Kidney epithelial cell (primary cell): ENCODE data around the gene MINDY2. TPM values are rescaled to one million over a fixed set of nuclear protein-coding genes. Genes with fewer than 3 reads are reported as not detected.
"Not testable (repeated sequence)": the region's sequence is repeated elsewhere in the genome, so short reads cannot be mapped to it uniquely, and the experiment has no call there.

Experiments used
- DNase-seq: peaks from one replicate; pipeline ENCODE4 v3.0.0-alpha.2; 2010; ENCODE audit warnings: low read depth
- H3K27me3 ChIP-seq: 2 replicates; pipeline ENCODE4 v1.6.0; 2011; ENCODE audit warnings: low read length; ENCODE audit not compliant: control insufficient read depth, insufficient read depth
- H3K36me3 ChIP-seq: 2 replicates; pipeline ENCODE4 v1.5.1; 2011; ENCODE audit warnings: low read length; ENCODE audit not compliant: control insufficient read depth, insufficient read depth
- H3K4me3 ChIP-seq: 2 replicates; pipeline ENCODE4 v1.5.1; 2011; ENCODE audit warnings: low read depth, mild to moderate bottlenecking, control low read depth, low read length
- total RNA-seq: library from RNA; depleted of rRNA; stranded (reverse); fragments of >200 nt; gene quantifications from 2 replicates; pipeline ENCODE4 v1.2.3, GENCODE V29; 2015
- TF ChIP-seq, protein P1 (sequence below): IDR thresholded peaks from 2 replicates; pipeline ENCODE4 v1.5.1; 2011; ENCODE audit warnings: mild to moderate bottlenecking, moderate library complexity, low read length, control low read depth, inconsistent platforms; ENCODE audit not compliant: insufficient read depth, poor library complexity, severe bottlenecking

Gene MINDY2
- total RNA-seq, 1 donor from 2014 or later, result 25.7 TPM

DNA sequence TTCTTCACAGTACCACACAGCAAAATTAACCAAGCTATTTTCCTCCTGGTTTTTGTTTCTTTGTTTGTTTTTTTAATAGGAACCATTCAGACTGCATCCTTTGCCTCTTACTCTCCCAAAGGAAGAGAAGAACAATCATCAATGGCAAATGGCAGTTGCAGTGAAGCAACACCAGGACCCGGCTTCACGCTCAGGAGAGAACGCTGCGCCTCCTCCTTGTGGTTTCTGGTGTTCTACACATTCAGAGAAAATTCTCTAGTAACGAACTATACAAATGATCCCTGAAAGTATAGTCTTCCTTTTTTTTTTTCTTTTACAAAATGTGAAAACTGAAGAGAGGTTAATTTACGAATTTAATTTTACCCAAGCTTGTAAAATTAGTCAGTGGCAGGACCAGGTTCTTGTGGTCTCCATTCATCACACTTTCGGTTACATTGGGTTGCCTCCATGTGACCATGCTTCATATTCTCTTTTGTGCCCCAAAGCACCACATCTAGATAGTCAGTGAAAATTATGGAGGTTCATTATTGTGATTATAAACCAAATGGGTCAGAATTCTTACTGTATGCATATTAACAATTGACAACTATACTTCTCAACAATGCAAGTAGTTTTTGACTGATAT is 10.6 kb upstream of the MINDY2 start:
- no peaks in the 10 kb centered on the region for H3K27me3 ChIP-seq
- H3K36me3 ChIP-seq, result no peaks in the 10 kb centered on the region
- TF ChIP-seq, protein P1, sequence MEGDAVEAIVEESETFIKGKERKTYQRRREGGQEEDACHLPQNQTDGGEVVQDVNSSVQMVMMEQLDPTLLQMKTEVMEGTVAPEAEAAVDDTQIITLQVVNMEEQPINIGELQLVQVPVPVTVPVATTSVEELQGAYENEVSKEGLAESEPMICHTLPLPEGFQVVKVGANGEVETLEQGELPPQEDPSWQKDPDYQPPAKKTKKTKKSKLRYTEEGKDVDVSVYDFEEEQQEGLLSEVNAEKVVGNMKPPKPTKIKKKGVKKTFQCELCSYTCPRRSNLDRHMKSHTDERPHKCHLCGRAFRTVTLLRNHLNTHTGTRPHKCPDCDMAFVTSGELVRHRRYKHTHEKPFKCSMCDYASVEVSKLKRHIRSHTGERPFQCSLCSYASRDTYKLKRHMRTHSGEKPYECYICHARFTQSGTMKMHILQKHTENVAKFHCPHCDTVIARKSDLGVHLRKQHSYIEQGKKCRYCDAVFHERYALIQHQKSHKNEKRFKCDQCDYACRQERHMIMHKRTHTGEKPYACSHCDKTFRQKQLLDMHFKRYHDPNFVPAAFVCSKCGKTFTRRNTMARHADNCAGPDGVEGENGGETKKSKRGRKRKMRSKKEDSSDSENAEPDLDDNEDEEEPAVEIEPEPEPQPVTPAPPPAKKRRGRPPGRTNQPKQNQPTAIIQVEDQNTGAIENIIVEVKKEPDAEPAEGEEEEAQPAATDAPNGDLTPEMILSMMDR, result no peak
- H3K4me3 ChIP-seq, result no peak overlapping the region
- no peak for DNase-seq

DNA sequence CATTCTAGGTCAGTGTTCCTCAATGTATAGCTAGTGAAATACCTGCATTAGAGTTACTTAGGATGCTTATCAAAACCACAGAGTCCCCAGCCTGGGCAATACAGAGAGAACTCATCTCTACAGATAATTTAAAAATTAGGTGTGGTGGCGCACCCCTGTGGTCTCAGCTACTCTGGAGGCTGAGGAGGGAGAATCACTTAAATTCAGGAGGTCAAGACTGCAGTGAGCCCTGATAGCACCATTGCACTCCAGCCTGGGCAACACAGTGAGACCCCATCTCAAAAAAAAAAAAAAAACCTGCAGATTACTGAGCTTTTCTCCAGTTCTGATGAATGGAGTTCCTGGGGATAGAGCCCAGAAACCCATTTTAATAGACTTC is 10.1 kb upstream of the MINDY2 start:
- no peak for DNase-seq
- TF ChIP-seq, protein P1, result no peak

DNA sequence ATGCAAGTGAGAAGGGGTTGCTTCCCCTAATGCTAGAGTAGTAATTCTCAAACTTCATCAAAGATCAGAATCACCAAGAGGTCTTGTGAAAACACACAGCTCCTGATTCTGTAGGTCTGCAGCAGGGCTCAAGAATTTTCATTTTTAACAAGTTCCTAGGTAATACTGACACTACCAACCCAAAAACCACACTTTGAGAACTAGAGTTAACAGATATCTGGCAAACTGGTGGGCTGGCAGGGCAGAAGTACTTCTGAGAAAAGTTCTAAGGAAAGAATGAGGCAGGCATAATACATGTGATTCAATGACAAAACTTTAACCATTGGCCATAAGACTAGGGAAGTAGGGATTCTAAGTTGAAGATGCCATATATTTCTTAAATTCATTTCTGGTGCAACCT is 8.8 kb upstream of the MINDY2 start:
- Histone ChIP-seq H3K27me3 (no peaks in the 10 kb centered on the region), H3K4me3 (no peak overlapping the region), H3K36me3 (no peaks in the 10 kb centered on the region)
- no peak for DNase-seq
- TF ChIP-seq, protein P1, result no peak

More for the DNA sequence above, 10.1 kb upstream of the MINDY2 start:
- Histone ChIP-seq H3K27me3 (no peaks in the 10 kb centered on the region), H3K4me3 (no peak overlapping the region), H3K36me3 (no peaks in the 10 kb centered on the region)

DNA sequence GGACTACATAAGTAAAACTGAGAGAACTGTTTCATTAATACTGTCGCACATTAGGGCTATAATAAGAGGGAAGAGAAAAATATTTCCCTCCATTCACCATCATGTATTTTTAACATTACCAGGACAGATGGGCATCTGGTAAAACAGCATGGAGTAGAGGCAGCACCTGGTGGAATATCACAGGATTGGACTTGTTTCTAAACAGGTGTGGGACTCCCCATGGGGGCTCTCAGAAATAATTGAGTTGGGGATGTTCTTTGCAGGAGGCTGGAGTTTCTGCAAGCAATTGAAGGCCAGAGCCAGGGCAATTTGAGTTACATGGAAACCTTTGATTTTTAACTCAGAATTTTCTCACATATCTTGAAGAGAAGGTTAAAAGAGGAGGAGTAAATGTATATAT is 8.4 kb upstream of the MINDY2 start:
- Histone ChIP-seq H3K4me3 (no peak overlapping the region), H3K36me3 (no peaks in the 10 kb centered on the region), H3K27me3 (no peaks in the 10 kb centered on the region)
- TF ChIP-seq, protein P1, result no peak
- DNase-seq, result no peak

DNA sequence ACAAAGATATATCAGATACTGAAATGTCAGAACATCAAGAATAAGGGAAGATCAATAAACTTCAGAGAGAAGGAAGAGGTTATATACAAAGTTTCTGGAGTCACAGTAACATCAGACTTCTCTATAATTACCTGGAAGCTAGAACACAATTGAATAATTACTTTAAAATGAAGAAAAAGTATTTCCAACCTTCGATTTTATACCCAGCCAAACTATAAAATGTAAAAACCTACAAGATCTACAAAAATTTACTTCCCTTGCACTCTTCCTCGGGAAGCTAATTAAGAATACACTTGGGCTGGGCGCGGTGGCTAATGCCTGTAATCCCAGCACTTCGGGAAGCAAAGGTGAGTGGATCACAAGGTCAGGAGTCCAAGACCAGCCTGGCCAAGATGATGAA is 6.6 kb upstream of the MINDY2 start:
- Histone ChIP-seq H3K27me3 (no peaks in the 10 kb centered on the region), H3K4me3 (no peak overlapping the region), H3K36me3 (no peaks in the 10 kb centered on the region)
- no peak for DNase-seq
- TF ChIP-seq, protein P1, result no peak

DNA sequence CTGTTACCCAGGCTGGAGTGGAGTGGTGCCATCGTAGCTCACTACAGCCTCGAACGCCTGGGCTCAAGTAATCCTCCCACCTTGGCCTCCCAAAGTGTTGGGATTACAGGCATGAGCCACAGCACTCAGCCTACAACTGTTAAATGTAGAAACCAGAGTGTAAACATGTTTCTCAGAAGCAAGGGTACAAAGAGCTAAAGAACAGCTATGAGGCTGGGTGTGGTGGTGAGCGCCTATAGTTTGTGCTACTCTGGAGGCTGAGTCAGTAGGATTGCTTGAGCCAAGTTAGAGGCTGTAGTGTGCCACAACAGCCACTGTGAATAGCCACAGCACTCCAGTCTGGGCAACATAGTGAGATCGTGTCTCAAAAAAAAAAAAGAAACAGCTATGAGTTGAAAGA is 4.8 kb upstream of the MINDY2 start:
- TF ChIP-seq, protein P1, result no peak
- Histone ChIP-seq H3K27me3 (no peaks in the 10 kb centered on the region), H3K36me3 (no peaks in the 10 kb centered on the region), H3K4me3 (no peak overlapping the region)
- no peak for DNase-seq

DNA sequence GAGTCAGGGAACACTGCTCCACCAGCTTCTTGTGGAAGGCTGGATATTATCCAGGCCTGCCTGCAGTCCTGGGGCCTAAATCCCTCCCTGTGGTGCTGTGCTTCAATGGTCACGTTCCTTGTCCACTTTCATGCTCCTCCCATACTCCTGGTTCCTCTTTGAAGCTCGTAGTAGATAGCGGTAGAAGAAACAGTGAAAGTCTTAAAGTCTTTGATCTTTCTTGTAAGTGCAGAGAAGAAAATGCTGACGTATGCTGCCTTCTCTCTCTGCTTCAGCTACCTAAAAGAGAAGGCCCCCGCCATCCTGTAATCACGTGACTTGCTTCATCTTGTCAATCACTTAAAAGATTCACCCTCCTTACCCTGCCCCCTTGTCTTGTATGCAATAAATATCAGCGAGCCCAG is 2.5 kb upstream of the MINDY2 start:
- H3K36me3 ChIP-seq, H3K27me3 ChIP-seq, DNase-seq, H3K4me3 ChIP-seq: not testable (repeated sequence)
